Measurements from ENCODE around the gene BIVM. TPM values are rescaled to one million over a fixed set of nuclear protein-coding genes. Genes with fewer than 3 reads are reported as not detected.

BIVM gene
- total and polyA plus RNA-seq, 2 experiments from 2014 or later: 3.2 to 4.2 TPM

GRCh38 chr13:102877303-102877702 lies 78.4 kb downstream of the BIVM start (continued):
- no peak for TF ChIP-seq REST (IDR thresholded peaks at IDR 0.05; ENCODE audit: unreplicated experiment)
- TF ChIP-seq EZH2phosphoT487 (IDR thresholded peaks at IDR 0.05; ENCODE audit: unreplicated experiment): no peak
- no peak for TF ChIP-seq STAT1 (IDR thresholded peaks at IDR 0.05; ENCODE audit: unreplicated experiment)
- TF ChIP-seq NANOG (IDR thresholded peaks at IDR 0.05; ENCODE audit: borderline replicate concordance): no peak
- no peak for TF ChIP-seq ZNF114 (CRISPR knock-in tag; IDR thresholded peaks at IDR 0.05)
- TF ChIP-seq, protein P1, sequence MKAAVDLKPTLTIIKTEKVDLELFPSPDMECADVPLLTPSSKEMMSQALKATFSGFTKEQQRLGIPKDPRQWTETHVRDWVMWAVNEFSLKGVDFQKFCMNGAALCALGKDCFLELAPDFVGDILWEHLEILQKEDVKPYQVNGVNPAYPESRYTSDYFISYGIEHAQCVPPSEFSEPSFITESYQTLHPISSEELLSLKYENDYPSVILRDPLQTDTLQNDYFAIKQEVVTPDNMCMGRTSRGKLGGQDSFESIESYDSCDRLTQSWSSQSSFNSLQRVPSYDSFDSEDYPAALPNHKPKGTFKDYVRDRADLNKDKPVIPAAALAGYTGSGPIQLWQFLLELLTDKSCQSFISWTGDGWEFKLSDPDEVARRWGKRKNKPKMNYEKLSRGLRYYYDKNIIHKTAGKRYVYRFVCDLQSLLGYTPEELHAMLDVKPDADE (IDR thresholded peaks at IDR 0.05): no peak
- TF ChIP-seq ZNF331 (CRISPR knock-in tag; IDR thresholded peaks at IDR 0.05; ENCODE audit: low read depth): no peak
- no peak for TF ChIP-seq JUNB (IDR thresholded peaks at IDR 0.05; ENCODE audit: unreplicated experiment)

DNA sequence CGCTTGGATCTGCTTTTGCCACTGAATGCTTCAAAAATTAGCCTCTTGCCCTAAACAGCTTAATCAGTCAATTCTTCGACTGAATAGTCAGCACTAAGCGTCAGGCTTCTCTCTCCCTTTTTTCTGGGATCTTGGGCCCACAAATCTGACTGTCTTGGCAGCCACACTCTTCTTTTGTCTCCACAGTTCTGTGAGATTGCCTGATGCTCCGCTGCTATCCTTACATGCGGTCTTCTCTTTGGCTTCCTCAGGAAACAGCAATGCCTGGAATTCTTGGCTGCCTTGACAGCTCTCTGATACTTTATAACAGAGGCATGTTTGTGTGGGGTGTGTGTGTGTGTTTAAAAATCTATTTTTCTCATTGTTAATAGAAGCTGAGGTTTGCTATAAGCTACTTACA lies 79.6 kb downstream of the BIVM start:
- no peaks in the 10 kb centered on the region for H3K79me2 ChIP-seq (replicated peaks; ENCODE audit: insufficient read depth)
- H3K36me3 Mint-ChIP-seq (ENCODE audit: low read depth): peaks cover 14% of the 10 kb centered on the region; the same call in 2 of the 3 replicates
- TF ChIP-seq EZH2phosphoT487 (IDR thresholded peaks at IDR 0.05; ENCODE audit: unreplicated experiment) (no peak), REST (IDR thresholded peaks at IDR 0.05; ENCODE audit: unreplicated experiment) (no peak), POLR2AphosphoS5 (IDR thresholded peaks at IDR 0.05; ENCODE audit: low read depth) (no peak), EZH2 (IDR thresholded peaks at IDR 0.05; ENCODE audit: low read depth, unreplicated experiment) (no peak), ZNF331 (CRISPR knock-in tag; IDR thresholded peaks at IDR 0.05; ENCODE audit: low read depth) (no peak), JUNB (IDR thresholded peaks at IDR 0.05; ENCODE audit: unreplicated experiment) (no peak), CTCF (conservative IDR thresholded peaks at IDR 0.05; ENCODE audit: low read depth in 2 of 2) (no peak), NANOG (IDR thresholded peaks at IDR 0.05; ENCODE audit: borderline replicate concordance) (no peak)
- TF ChIP-seq, protein P1 (IDR thresholded peaks at IDR 0.05): no peak

More for the DNA sequence above, 79.6 kb downstream of the BIVM start:
- H3K4me3 ChIP-seq: no peak overlapping the region
- H2AFZ ChIP-seq: no peak overlapping the region
- DNase-seq (ENCODE audit: low spot score) (peak; percentile 18), ATAC-seq (no peak)
- no peaks in the 10 kb centered on the region for H3K27me3 ChIP-seq (ENCODE audit: insufficient read depth)
- H3K9me2 ChIP-seq (ENCODE audit: insufficient read depth): no peaks in the 10 kb centered on the region
- H3F3A ChIP-seq (replicated peaks; ENCODE audit: low read depth): no peaks in the 10 kb centered on the region
- Mint-ChIP-seq H3K4me1 (peaks cover 24% of the 10 kb centered on the region), H3K27me3 (ENCODE audit: insufficient read depth, low read depth, poor library complexity) (no peaks in the 10 kb centered on the region), H3K27ac (peak overlapping the region; percentile 54; the same call in 1 of the 2 replicates), H3K9me3 (no peaks in the 10 kb centered on the region), H3K4me3 (no peak overlapping the region)
- no peak overlapping the region for H3K4me2 ChIP-seq
- peaks cover 24% of the 10 kb centered on the region for H3K4me1 ChIP-seq (ENCODE audit: insufficient read depth)
- peak overlapping the region; percentile 45; the same call in 1 of the 2 replicates for H3K27ac ChIP-seq (ENCODE audit: low read depth)
- peaks cover 4% of the 10 kb centered on the region; the same call in 1 of the 2 replicates for H3K36me3 ChIP-seq (ENCODE audit: insufficient read depth)
- no peaks in the 10 kb centered on the region for H4K20me1 ChIP-seq (replicated peaks; ENCODE audit: insufficient read depth)
